ENCODE measurements around the gene ARHGAP29.

DNA sequence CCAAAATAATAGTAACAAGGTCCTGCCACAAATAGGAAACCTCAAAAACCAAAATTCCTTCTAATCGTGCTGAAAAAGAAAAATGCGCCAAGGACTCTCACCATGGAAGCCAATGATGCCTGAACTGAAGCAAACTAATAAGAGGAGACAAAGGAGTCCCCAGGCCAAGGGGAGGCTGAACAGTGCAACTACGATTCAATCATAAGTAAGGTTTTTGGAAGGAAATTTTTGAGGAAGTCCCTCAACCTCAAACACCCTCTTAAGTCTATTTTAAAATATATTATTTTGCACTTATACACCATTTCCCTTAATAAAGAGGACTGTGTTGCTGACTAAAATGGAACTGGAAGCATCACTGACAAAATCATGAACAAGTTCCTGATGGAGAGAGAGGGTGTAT is 1.7 kb upstream of the ARHGAP29 start:
- TF ChIP-seq YY1 (IDR thresholded peaks at IDR 0.05; ENCODE audit: insufficient read depth, insufficient read length) = no peak
- TF ChIP-seq ZNF274 (IDR thresholded peaks at IDR 0.05; ENCODE audit: low read depth, low read length) = no peak
- TF ChIP-seq SUZ12 (IDR thresholded peaks at IDR 0.05; ENCODE audit: extremely low read depth, insufficient read depth, insufficient read length) = no peak

Measured in NT2/D1 (cell line).